Activated CD8-positive, alpha-beta T cell treated with anti-CD3 and anti-CD28 coated beads for 36 hours (primary cell): ENCODE data around the gene PAK5. TPM values are rescaled to one million over a fixed set of nuclear protein-coding genes. Genes with fewer than 3 reads are reported as not detected.
"Not testable (repeated sequence)": the region's sequence is repeated elsewhere in the genome, so short reads cannot be mapped to it uniquely, and the experiment has no call there.

ENCODE experiments used
- ATAC-seq: fragments of 200-7000 bp; cut with Tn5 transposase; one replicate; pipeline ENCODE4 v1.10.0; 2021; ENCODE audit warnings: mild to moderate bottlenecking, moderate library complexity
- CTCF ChIA-PET: fragments of 350-600 bp; sonication (Branson Sonifier 250); formaldehyde crosslinking; loops from one replicate; lab custom pipeline; 2021; ENCODE audit warnings: antibody characterized with exemption; lab: Charles Lee
- POLR2A ChIA-PET: fragments of 350-600 bp; sonication (Branson Sonifier 250); formaldehyde crosslinking; loops from one replicate; lab custom pipeline; 2021; ENCODE audit warnings: antibody characterized with exemption; lab: Charles Lee
- DNase-seq: peaks from one replicate; pipeline ENCODE4 v3.0.0-alpha.2; 2020
- H3K27ac Mint-ChIP-seq: one replicate; pipeline ENCODE4 v1.8.0; 2021; ENCODE audit warnings: mild to moderate bottlenecking, mixed read lengths
- H3K27me3 Mint-ChIP-seq: one replicate; pipeline ENCODE4 v1.8.0; 2021; ENCODE audit warnings: mixed read lengths
- H3K36me3 Mint-ChIP-seq: one replicate; pipeline ENCODE4 v1.8.0; 2021; ENCODE audit warnings: low read depth, mixed read lengths
- H3K4me1 Mint-ChIP-seq: one replicate; pipeline ENCODE4 v1.8.0; 2021; ENCODE audit warnings: low read depth, mixed read lengths
- H3K4me3 Mint-ChIP-seq: one replicate; pipeline ENCODE4 v1.8.0; 2021; ENCODE audit warnings: mild to moderate bottlenecking, moderate library complexity, mixed read lengths
- H3K9me3 Mint-ChIP-seq: one replicate; pipeline ENCODE4 v1.8.0; 2021; ENCODE audit warnings: mixed read lengths
- intact Hi-C: fragments of 100-400 bp; cut with micrococcal nuclease; formaldehyde crosslinking; loops from one replicate; pipeline ENCODE4 v1.10.0; 2022
- total RNA-seq, 2 experiments: library from RNA; stranded (reverse); gene quantifications; one replicate each; pipeline ENCODE4 v1.2.3, GENCODE V29; 2021
- TF ChIP-seq, protein P1 (sequence below): fragments of 200-600 bp; IDR thresholded peaks from one replicate; pipeline ENCODE4 v1.8.0; 2022; ENCODE audit warnings: antibody characterized with exemption, mild to moderate bottlenecking

Gene PAK5
- total RNA-seq, 2 experiments from 2014 or later, result not detected

DNA sequence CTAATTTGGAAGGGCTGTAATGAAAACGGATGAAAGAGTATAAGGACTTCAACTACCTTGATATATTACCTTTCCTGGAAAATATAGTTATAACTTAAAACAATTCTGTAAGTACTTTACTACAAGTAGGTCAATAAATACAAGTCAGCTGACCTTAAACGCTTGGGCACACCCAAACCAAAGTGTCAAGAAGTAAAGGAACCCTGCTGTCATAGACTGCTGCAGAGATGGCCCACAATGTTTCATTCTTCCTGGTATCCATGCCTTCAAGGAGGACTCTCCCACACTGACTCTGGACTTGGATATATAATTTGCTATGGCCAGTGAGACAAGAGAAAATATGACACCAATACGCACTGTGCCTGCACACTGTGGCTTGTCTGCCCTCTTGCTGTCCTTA lies 192.5 kb downstream of the PAK5 start:
- POLR2A ChIA-PET, result no interaction called here

GRCh38 chr20:9642882-9643281 lies 196.0 kb downstream of the PAK5 start:
- Mint-ChIP-seq H3K27ac (no peak overlapping the region), H3K27me3 (no peaks in the 10 kb centered on the region), H3K4me3 (no peak overlapping the region), H3K36me3 (no peaks in the 10 kb centered on the region), H3K9me3 (no peaks in the 10 kb centered on the region), H3K4me1 (no peaks in the 10 kb centered on the region)
- CTCF ChIA-PET, result no interaction called here
- DNase-seq, result no peak
- intact Hi-C loops, result no loop called here
- no peak for ATAC-seq
- TF ChIP-seq, protein P1, sequence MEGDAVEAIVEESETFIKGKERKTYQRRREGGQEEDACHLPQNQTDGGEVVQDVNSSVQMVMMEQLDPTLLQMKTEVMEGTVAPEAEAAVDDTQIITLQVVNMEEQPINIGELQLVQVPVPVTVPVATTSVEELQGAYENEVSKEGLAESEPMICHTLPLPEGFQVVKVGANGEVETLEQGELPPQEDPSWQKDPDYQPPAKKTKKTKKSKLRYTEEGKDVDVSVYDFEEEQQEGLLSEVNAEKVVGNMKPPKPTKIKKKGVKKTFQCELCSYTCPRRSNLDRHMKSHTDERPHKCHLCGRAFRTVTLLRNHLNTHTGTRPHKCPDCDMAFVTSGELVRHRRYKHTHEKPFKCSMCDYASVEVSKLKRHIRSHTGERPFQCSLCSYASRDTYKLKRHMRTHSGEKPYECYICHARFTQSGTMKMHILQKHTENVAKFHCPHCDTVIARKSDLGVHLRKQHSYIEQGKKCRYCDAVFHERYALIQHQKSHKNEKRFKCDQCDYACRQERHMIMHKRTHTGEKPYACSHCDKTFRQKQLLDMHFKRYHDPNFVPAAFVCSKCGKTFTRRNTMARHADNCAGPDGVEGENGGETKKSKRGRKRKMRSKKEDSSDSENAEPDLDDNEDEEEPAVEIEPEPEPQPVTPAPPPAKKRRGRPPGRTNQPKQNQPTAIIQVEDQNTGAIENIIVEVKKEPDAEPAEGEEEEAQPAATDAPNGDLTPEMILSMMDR, result no peak
- POLR2A ChIA-PET, result interaction anchor here (0.6 kb wide), 1 partner anchor 271 kb away, joined by 3 read pairs; no protein-coding TSS in a partner anchor

More for the DNA sequence above, 192.5 kb downstream of the PAK5 start:
- ATAC-seq, result no peak
- Mint-ChIP-seq H3K27ac (no peak overlapping the region), H3K4me3 (no peak overlapping the region), H3K9me3 (no peaks in the 10 kb centered on the region), H3K4me1 (no peaks in the 10 kb centered on the region), H3K36me3 (no peaks in the 10 kb centered on the region), H3K27me3 (no peaks in the 10 kb centered on the region)
- intact Hi-C loops, result no loop called here
- no peak for DNase-seq
- TF ChIP-seq, protein P1, result no peak
- CTCF ChIA-PET, result interaction anchor here (1.1 kb wide), 1 partner anchor 29 kb away, joined by 3 read pairs; no protein-coding TSS in a partner anchor

GRCh38 chr20:9641499-9642000 lies 197.3 kb downstream of the PAK5 start:
- H3K36me3 Mint-ChIP-seq, ATAC-seq, H3K4me1 Mint-ChIP-seq, H3K9me3 Mint-ChIP-seq, H3K4me3 Mint-ChIP-seq, CTCF ChIA-PET, intact Hi-C loops, POLR2A ChIA-PET, DNase-seq, H3K27me3 Mint-ChIP-seq, H3K27ac Mint-ChIP-seq: not testable (repeated sequence)

GRCh38 chr20:9637889-9638288 lies 201.0 kb downstream of the PAK5 start:
- DNase-seq (no peak), ATAC-seq (no peak)
- Mint-ChIP-seq H3K36me3 (no peaks in the 10 kb centered on the region), H3K27me3 (no peaks in the 10 kb centered on the region), H3K4me1 (no peaks in the 10 kb centered on the region), H3K4me3 (no peak overlapping the region), H3K9me3 (no peaks in the 10 kb centered on the region), H3K27ac (no peak overlapping the region)
- intact Hi-C loops, result no loop called here
- TF ChIP-seq, protein P1, result no peak
- CTCF ChIA-PET, result interaction anchor here (2.0 kb wide), 1 partner anchor 21 kb away, joined by 5 read pairs; no protein-coding TSS in a partner anchor
- POLR2A ChIA-PET, result no interaction called here

- no peak overlapping the region for H3K27ac Mint-ChIP-seq
- DNase-seq (no peak), ATAC-seq (no peak)
- H3K4me1 Mint-ChIP-seq, result no peaks in the 10 kb centered on the region
- CTCF ChIA-PET, result interaction anchor here (0.9 to 1.1 kb wide), 2 partner anchors 227 to 277 kb away, joined by 3 read pairs; no protein-coding TSS in a partner anchor
- no peak overlapping the region for H3K4me3 Mint-ChIP-seq
- no peaks in the 10 kb centered on the region for H3K9me3 Mint-ChIP-seq
- POLR2A ChIA-PET, result no interaction called here
- H3K27me3 Mint-ChIP-seq, result peaks cover 2% of the 10 kb centered on the region
- H3K36me3 Mint-ChIP-seq, result no peaks in the 10 kb centered on the region
- intact Hi-C loops, result no loop called here
- TF ChIP-seq, protein P1, result no peak
These were observed 203.1 kb downstream of the PAK5 start for GRCh38 chr20:9635750-9636149.
